Activated T-cell treated with anti-CD3 and anti-CD28 coated beads, Interleukin-2, amount 50 U/mL, for 4 hours (primary cell): ENCODE measurements around the gene DHX32. TPM values are rescaled to one million over a fixed set of nuclear protein-coding genes. Genes with fewer than 3 reads are reported as not detected.

Source experiments
- ATAC-seq, 2 donors: fragments of 200-7000 bp; cut with Tn5 transposase; one replicate each; pipeline ENCODE4 v1.10.0; 2021
- DNase-seq: peaks from one replicate; pipeline ENCODE4 v3.0.0-alpha.2; 2020
- H3K27me3 Mint-ChIP-seq: one replicate; pipeline ENCODE4 v1.8.0; 2021; ENCODE audit warnings: low read depth, mixed read lengths
- H3K36me3 Mint-ChIP-seq: one replicate; pipeline ENCODE4 v1.8.0; 2022; ENCODE audit warnings: mixed read lengths; ENCODE audit not compliant: insufficient read depth
- H3K4me1 Mint-ChIP-seq: one replicate; pipeline ENCODE4 v1.8.0; 2021; ENCODE audit warnings: low read depth, mixed read lengths
- H3K4me3 Mint-ChIP-seq: one replicate; pipeline ENCODE4 v1.8.0; 2021; ENCODE audit warnings: mild to moderate bottlenecking, moderate library complexity, mixed read lengths
- H3K9me3 Mint-ChIP-seq: one replicate; pipeline ENCODE4 v1.8.0; 2021; ENCODE audit warnings: mixed read lengths
- total RNA-seq, 3 donors: library from RNA; stranded (reverse); gene quantifications; one replicate each; pipeline ENCODE4 v1.2.1, GENCODE V29; 2021

The DHX32 gene
- total RNA-seq, 3 donors from 2014 or later: 9.3 to 18.0 (median 13.0) TPM

GRCh38 chr10:125880719-125881118, 373 bp downstream of the DHX32 start:
- Mint-ChIP-seq H3K9me3 (peaks cover 4% of the 10 kb centered on the region), H3K36me3 (peaks cover 26% of the 10 kb centered on the region)
- no peak for ATAC-seq

GRCh38 chr10:125878957-125879835, 1.9 kb downstream of the DHX32 start:
- no peak for ATAC-seq
- Mint-ChIP-seq H3K27me3 (no peaks in the 10 kb centered on the region), H3K4me1 (no peaks in the 10 kb centered on the region), H3K36me3 (peaks cover 36% of the 10 kb centered on the region), H3K4me3 (no peak overlapping the region), H3K9me3 (peaks cover 4% of the 10 kb centered on the region)
- no peak for DNase-seq

More at GRCh38 chr10:125880719-125881118, 373 bp downstream of the DHX32 start:
- no peaks in the 10 kb centered on the region for H3K4me1 Mint-ChIP-seq
- no peaks in the 10 kb centered on the region for H3K27me3 Mint-ChIP-seq
- H3K4me3 Mint-ChIP-seq: no peak overlapping the region
- DNase-seq: no peak

- Mint-ChIP-seq H3K36me3 (peaks cover 20% of the 10 kb centered on the region), H3K9me3 (peaks cover 3% of the 10 kb centered on the region), H3K27me3 (no peaks in the 10 kb centered on the region), H3K4me1 (no peaks in the 10 kb centered on the region), H3K4me3 (no peak overlapping the region)
- DNase-seq: no peak
- no peak for ATAC-seq
Observed at GRCh38 chr10:125871338-125871737, 9.8 kb downstream of the DHX32 start.

- no peaks in the 10 kb centered on the region for H3K27me3 Mint-ChIP-seq
- H3K9me3 Mint-ChIP-seq: no peaks in the 10 kb centered on the region
- no peak for ATAC-seq
- H3K4me1 Mint-ChIP-seq: no peaks in the 10 kb centered on the region
- H3K36me3 Mint-ChIP-seq: peaks cover 4% of the 10 kb centered on the region
- H3K4me3 Mint-ChIP-seq: no peak overlapping the region
- DNase-seq: no peak
Observed at GRCh38 chr10:125868372-125868975, 12.6 kb downstream of the DHX32 start.

GRCh38 chr10:125866421-125867029, 14.6 kb downstream of the DHX32 start:
- H3K27me3 Mint-ChIP-seq: no peaks in the 10 kb centered on the region
- H3K9me3 Mint-ChIP-seq: no peaks in the 10 kb centered on the region
- no peak for DNase-seq
- peaks cover 4% of the 10 kb centered on the region for H3K36me3 Mint-ChIP-seq
- H3K4me3 Mint-ChIP-seq: no peak overlapping the region
- no peak for ATAC-seq
- no peaks in the 10 kb centered on the region for H3K4me1 Mint-ChIP-seq

- Mint-ChIP-seq H3K27me3 (no peaks in the 10 kb centered on the region), H3K36me3 (peaks cover 4% of the 10 kb centered on the region), H3K4me1 (no peaks in the 10 kb centered on the region), H3K4me3 (no peak overlapping the region), H3K9me3 (no peaks in the 10 kb centered on the region)
- no peak for DNase-seq
- ATAC-seq: no peak
Observed at GRCh38 chr10:125865120-125865519, 16.0 kb downstream of the DHX32 start.

GRCh38 chr10:125859128-125859817, 21.8 kb downstream of the DHX32 start:
- Mint-ChIP-seq H3K27me3 (no peaks in the 10 kb centered on the region), H3K4me1 (no peaks in the 10 kb centered on the region), H3K4me3 (no peak overlapping the region), H3K9me3 (no peaks in the 10 kb centered on the region), H3K36me3 (peaks cover 5% of the 10 kb centered on the region)
- ATAC-seq (no peak), DNase-seq (no peak)

- no peak for DNase-seq
- H3K4me1 Mint-ChIP-seq: no peaks in the 10 kb centered on the region
- H3K27me3 Mint-ChIP-seq: no peaks in the 10 kb centered on the region
- no peak for ATAC-seq
- H3K9me3 Mint-ChIP-seq: no peaks in the 10 kb centered on the region
- H3K36me3 Mint-ChIP-seq: peaks cover 14% of the 10 kb centered on the region
- no peak overlapping the region for H3K4me3 Mint-ChIP-seq
Observed at GRCh38 chr10:125857185-125857760, 23.8 kb downstream of the DHX32 start.

- DNase-seq (no peak), ATAC-seq (no peak)
- H3K27me3 Mint-ChIP-seq: no peaks in the 10 kb centered on the region
- H3K9me3 Mint-ChIP-seq: no peaks in the 10 kb centered on the region
- H3K4me1 Mint-ChIP-seq: no peaks in the 10 kb centered on the region
- no peak overlapping the region for H3K4me3 Mint-ChIP-seq
- peaks cover 22% of the 10 kb centered on the region for H3K36me3 Mint-ChIP-seq
Observed at GRCh38 chr10:125852487-125852886, 28.6 kb downstream of the DHX32 start.

- Mint-ChIP-seq H3K4me3 (no peak overlapping the region), H3K36me3 (peaks cover 24% of the 10 kb centered on the region), H3K9me3 (no peaks in the 10 kb centered on the region), H3K27me3 (no peaks in the 10 kb centered on the region), H3K4me1 (no peaks in the 10 kb centered on the region)
- no peak for DNase-seq
- ATAC-seq: no peak
Observed at GRCh38 chr10:125850766-125851731, 30.0 kb downstream of the DHX32 start.

- DNase-seq (no peak), ATAC-seq (no peak)
- H3K36me3 Mint-ChIP-seq: peaks cover 26% of the 10 kb centered on the region
- no peak overlapping the region for H3K4me3 Mint-ChIP-seq
- H3K27me3 Mint-ChIP-seq: no peaks in the 10 kb centered on the region
- H3K4me1 Mint-ChIP-seq: no peaks in the 10 kb centered on the region
- H3K9me3 Mint-ChIP-seq: no peaks in the 10 kb centered on the region
Observed at GRCh38 chr10:125849448-125849847, 31.6 kb downstream of the DHX32 start.

- DNase-seq: no peak
- Mint-ChIP-seq H3K9me3 (no peaks in the 10 kb centered on the region), H3K36me3 (peaks cover 28% of the 10 kb centered on the region), H3K27me3 (no peaks in the 10 kb centered on the region), H3K4me1 (no peaks in the 10 kb centered on the region), H3K4me3 (no peak overlapping the region)
- no peak for ATAC-seq
Observed at GRCh38 chr10:125848857-125849256, 32.2 kb downstream of the DHX32 start.

- H3K27me3 Mint-ChIP-seq: no peaks in the 10 kb centered on the region
- no peaks in the 10 kb centered on the region for H3K9me3 Mint-ChIP-seq
- H3K4me1 Mint-ChIP-seq: no peaks in the 10 kb centered on the region
- no peak overlapping the region for H3K4me3 Mint-ChIP-seq
- DNase-seq (no peak), ATAC-seq (no peak)
- H3K36me3 Mint-ChIP-seq: peaks cover 26% of the 10 kb centered on the region
Observed at GRCh38 chr10:125848371-125848770, 32.7 kb downstream of the DHX32 start.
